ENCODE data around the gene LELP1. TPM values are rescaled to one million over a fixed set of nuclear protein-coding genes. Genes with fewer than 3 reads are reported as not detected.
"Not testable (repeated sequence)": the region's sequence is repeated elsewhere in the genome, so short reads cannot be mapped to it uniquely, and the experiment has no call there.

LELP1 gene
- polyA plus RNA-seq, 3 donors, result not detected

GRCh38 chr1:153223040-153223891 lies 20.0 kb downstream of the LELP1 start:
- DNase-seq (ENCODE audit: extremely low read depth in 1 of 11, low read depth in 9 of 11, low spot score in 4 of 11), result peak in 8 of 11 donors; percentile 9 to 36 (median 22)

GRCh38 chr1:153227810-153228209 lies 24.6 kb downstream of the LELP1 start:
- no peak for DNase-seq (ENCODE audit: extremely low read depth in 1 of 11, low read depth in 9 of 11, low spot score in 4 of 11)

GRCh38 chr1:153228491-153228890 lies 25.3 kb downstream of the LELP1 start:
- DNase-seq (ENCODE audit: extremely low read depth in 1 of 11, low read depth in 9 of 11, low spot score in 4 of 11), result no peak

- not testable (repeated sequence) for DNase-seq (ENCODE audit: extremely low read depth in 1 of 11, low read depth in 9 of 11, low spot score in 4 of 11)
Measured at GRCh38 chr1:153229076-153229829, 26.0 kb downstream of the LELP1 start.

- DNase-seq (ENCODE audit: extremely low read depth in 1 of 11, low read depth in 9 of 11, low spot score in 4 of 11), result no peak
Measured at GRCh38 chr1:153231363-153231762, 28.1 kb downstream of the LELP1 start.

- DNase-seq (ENCODE audit: extremely low read depth in 1 of 11, low read depth in 9 of 11, low spot score in 4 of 11), result no peak
Measured at GRCh38 chr1:153231785-153232184, 28.6 kb downstream of the LELP1 start.

- DNase-seq (ENCODE audit: extremely low read depth in 1 of 11, low read depth in 9 of 11, low spot score in 4 of 11), result no peak
Measured at GRCh38 chr1:153232553-153232952, 29.3 kb downstream of the LELP1 start.

- DNase-seq (ENCODE audit: extremely low read depth in 1 of 11, low read depth in 9 of 11, low spot score in 4 of 11), result no peak
Measured at GRCh38 chr1:153233448-153233847, 30.2 kb downstream of the LELP1 start.

GRCh38 chr1:153238527-153238926 lies 35.3 kb downstream of the LELP1 start:
- no peak for DNase-seq (ENCODE audit: extremely low read depth in 1 of 11, low read depth in 9 of 11, low spot score in 4 of 11)

GRCh38 chr1:153242160-153242559 lies 38.9 kb downstream of the LELP1 start:
- DNase-seq (ENCODE audit: extremely low read depth in 1 of 11, low read depth in 9 of 11, low spot score in 4 of 11), result no peak

- DNase-seq (ENCODE audit: extremely low read depth in 1 of 11, low read depth in 9 of 11, low spot score in 4 of 11), result no peak
Measured at GRCh38 chr1:153245466-153245865, 42.2 kb downstream of the LELP1 start.

- DNase-seq (ENCODE audit: extremely low read depth in 1 of 11, low read depth in 9 of 11, low spot score in 4 of 11), result no peak
Measured at GRCh38 chr1:153246018-153246417, 42.8 kb downstream of the LELP1 start.

GRCh38 chr1:153246825-153247224 lies 43.6 kb downstream of the LELP1 start:
- DNase-seq (ENCODE audit: extremely low read depth in 1 of 11, low read depth in 9 of 11, low spot score in 4 of 11), result no peak

GRCh38 chr1:153248176-153248879 lies 45.1 kb downstream of the LELP1 start:
- peak in 8 of 11 donors; percentile 27 to 52 (median 41) for DNase-seq (ENCODE audit: extremely low read depth in 1 of 11, low read depth in 9 of 11, low spot score in 4 of 11)

- no peak for DNase-seq (ENCODE audit: extremely low read depth in 1 of 11, low read depth in 9 of 11, low spot score in 4 of 11)
Measured at GRCh38 chr1:153250166-153250565, 46.9 kb downstream of the LELP1 start.

GRCh38 chr1:153251087-153251486 lies 47.9 kb downstream of the LELP1 start:
- DNase-seq (ENCODE audit: extremely low read depth in 1 of 11, low read depth in 9 of 11, low spot score in 4 of 11), result no peak

- DNase-seq (ENCODE audit: extremely low read depth in 1 of 11, low read depth in 9 of 11, low spot score in 4 of 11), result no peak
Measured at GRCh38 chr1:153251562-153251961, 48.3 kb downstream of the LELP1 start.

GRCh38 chr1:153251988-153252387 lies 48.8 kb downstream of the LELP1 start:
- no peak for DNase-seq (ENCODE audit: extremely low read depth in 1 of 11, low read depth in 9 of 11, low spot score in 4 of 11)

GRCh38 chr1:153253076-153253475 lies 49.8 kb downstream of the LELP1 start:
- peak in 1 of 11 donors; percentile 17 for DNase-seq (ENCODE audit: extremely low read depth in 1 of 11, low read depth in 9 of 11, low spot score in 4 of 11)

- no peak for DNase-seq (ENCODE audit: extremely low read depth in 1 of 11, low read depth in 9 of 11, low spot score in 4 of 11)
Measured at GRCh38 chr1:153253693-153254092, 50.5 kb downstream of the LELP1 start.

Measured in renal cortex interstitium (tissue), 11 donors.